GM23338 (cell line): ENCODE data around the gene RCOR3.

ENCODE experiments used
- CREB1 ChIP-seq: fragments of 250-450 bp; sonication (Bioruptor Pico); IDR thresholded peaks from 2 replicates; pipeline ENCODE4 v1.5.0; 2020; ENCODE audit warnings: low read depth, mild to moderate bottlenecking, moderate library complexity
- CTCF ChIP-seq, 2 experiments: fragments of 200-600 bp in 1 of 2; sonication (generic) in 1 of 2; conservative IDR thresholded peaks; 2 replicates each; pipeline versions ENCODE4 v1.5.1 to v1.6.1; 2016 to 2017; ENCODE audit warnings: antibody characterized with exemption in 2 of 2, low read depth in 2 of 2, mild to moderate bottlenecking in 2 of 2, moderate library complexity in 1 of 2
- EZH2 ChIP-seq: fragments of 200-600 bp; sonication (generic); IDR thresholded peaks from one replicate; pipeline ENCODE4 v1.8.0; 2017; ENCODE audit warnings: antibody characterized with exemption, mild to moderate bottlenecking, low read depth; ENCODE audit not compliant: unreplicated experiment
- EZH2phosphoT487 ChIP-seq: fragments of 200-600 bp; sonication (generic); IDR thresholded peaks from one replicate; pipeline ENCODE4 v1.8.1; 2018; ENCODE audit warnings: antibody characterized with exemption; ENCODE audit not compliant: unreplicated experiment
- JUNB ChIP-seq: IDR thresholded peaks from one replicate; pipeline ENCODE4 v1.6.1; 2016; ENCODE audit warnings: antibody characterized with exemption; ENCODE audit not compliant: unreplicated experiment
- NANOG ChIP-seq: IDR thresholded peaks from 2 replicates; pipeline ENCODE4 v1.6.1; 2016; ENCODE audit warnings: antibody characterized with exemption, borderline replicate concordance
- POLR2AphosphoS5 ChIP-seq: IDR thresholded peaks from 2 replicates; pipeline ENCODE4 v1.6.1; 2016; ENCODE audit warnings: antibody characterized with exemption, low read depth
- ZNF114 ChIP-seq: fragments of 250-450 bp; sonication (Bioruptor Pico); IDR thresholded peaks from 2 replicates; pipeline ENCODE4 v1.5.0; 2020; ENCODE audit warnings: mild to moderate bottlenecking, moderate library complexity
- ZNF331 ChIP-seq: fragments of 250-450 bp; sonication (Bioruptor Pico); IDR thresholded peaks from 2 replicates; pipeline ENCODE4 v1.5.0; 2020; ENCODE audit warnings: low read depth, mild to moderate bottlenecking, moderate library complexity
- TF ChIP-seq, protein P1 (sequence below): IDR thresholded peaks from 2 replicates; pipeline ENCODE4 v1.6.1; 2016; ENCODE audit warnings: antibody characterized with exemption
- TF ChIP-seq, protein P2 (sequence below): IDR thresholded peaks from one replicate; pipeline ENCODE4 v1.6.1; 2018; ENCODE audit warnings: antibody characterized with exemption; ENCODE audit not compliant: unreplicated experiment

DNA sequence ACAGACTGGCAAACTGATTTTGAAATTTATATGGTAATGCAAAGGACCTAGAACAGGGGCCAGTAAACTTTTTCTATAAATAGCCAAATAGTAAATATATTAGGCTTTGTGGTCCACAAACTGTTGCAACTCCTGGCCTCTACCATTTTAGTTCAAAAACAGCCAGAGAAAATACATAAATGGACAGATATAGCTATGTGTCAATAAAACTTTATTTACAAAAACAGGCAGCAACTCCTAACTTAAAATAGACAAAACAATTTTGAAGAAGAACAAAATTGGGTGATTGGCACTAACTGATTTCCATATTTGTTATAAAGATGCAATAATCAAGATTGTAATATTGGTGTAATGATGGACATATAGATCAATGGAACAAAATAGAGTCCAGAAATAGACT lies 60.7 kb downstream of the RCOR3 start:
- TF ChIP-seq CREB1 (CRISPR knock-in tag): no peak
- no peak for TF ChIP-seq CTCF (conservative IDR thresholded peaks at IDR 0.05; ENCODE audit: low read depth in 2 of 2)
- TF ChIP-seq, protein P1, sequence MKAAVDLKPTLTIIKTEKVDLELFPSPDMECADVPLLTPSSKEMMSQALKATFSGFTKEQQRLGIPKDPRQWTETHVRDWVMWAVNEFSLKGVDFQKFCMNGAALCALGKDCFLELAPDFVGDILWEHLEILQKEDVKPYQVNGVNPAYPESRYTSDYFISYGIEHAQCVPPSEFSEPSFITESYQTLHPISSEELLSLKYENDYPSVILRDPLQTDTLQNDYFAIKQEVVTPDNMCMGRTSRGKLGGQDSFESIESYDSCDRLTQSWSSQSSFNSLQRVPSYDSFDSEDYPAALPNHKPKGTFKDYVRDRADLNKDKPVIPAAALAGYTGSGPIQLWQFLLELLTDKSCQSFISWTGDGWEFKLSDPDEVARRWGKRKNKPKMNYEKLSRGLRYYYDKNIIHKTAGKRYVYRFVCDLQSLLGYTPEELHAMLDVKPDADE: no peak
- no peak for TF ChIP-seq NANOG
- TF ChIP-seq ZNF331 (CRISPR knock-in tag): no peak
- no peak for TF ChIP-seq EZH2phosphoT487
- no peak for TF ChIP-seq EZH2
- TF ChIP-seq, protein P2, sequence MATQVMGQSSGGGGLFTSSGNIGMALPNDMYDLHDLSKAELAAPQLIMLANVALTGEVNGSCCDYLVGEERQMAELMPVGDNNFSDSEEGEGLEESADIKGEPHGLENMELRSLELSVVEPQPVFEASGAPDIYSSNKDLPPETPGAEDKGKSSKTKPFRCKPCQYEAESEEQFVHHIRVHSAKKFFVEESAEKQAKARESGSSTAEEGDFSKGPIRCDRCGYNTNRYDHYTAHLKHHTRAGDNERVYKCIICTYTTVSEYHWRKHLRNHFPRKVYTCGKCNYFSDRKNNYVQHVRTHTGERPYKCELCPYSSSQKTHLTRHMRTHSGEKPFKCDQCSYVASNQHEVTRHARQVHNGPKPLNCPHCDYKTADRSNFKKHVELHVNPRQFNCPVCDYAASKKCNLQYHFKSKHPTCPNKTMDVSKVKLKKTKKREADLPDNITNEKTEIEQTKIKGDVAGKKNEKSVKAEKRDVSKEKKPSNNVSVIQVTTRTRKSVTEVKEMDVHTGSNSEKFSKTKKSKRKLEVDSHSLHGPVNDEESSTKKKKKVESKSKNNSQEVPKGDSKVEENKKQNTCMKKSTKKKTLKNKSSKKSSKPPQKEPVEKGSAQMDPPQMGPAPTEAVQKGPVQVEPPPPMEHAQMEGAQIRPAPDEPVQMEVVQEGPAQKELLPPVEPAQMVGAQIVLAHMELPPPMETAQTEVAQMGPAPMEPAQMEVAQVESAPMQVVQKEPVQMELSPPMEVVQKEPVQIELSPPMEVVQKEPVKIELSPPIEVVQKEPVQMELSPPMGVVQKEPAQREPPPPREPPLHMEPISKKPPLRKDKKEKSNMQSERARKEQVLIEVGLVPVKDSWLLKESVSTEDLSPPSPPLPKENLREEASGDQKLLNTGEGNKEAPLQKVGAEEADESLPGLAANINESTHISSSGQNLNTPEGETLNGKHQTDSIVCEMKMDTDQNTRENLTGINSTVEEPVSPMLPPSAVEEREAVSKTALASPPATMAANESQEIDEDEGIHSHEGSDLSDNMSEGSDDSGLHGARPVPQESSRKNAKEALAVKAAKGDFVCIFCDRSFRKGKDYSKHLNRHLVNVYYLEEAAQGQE: no peak
- TF ChIP-seq POLR2AphosphoS5: no peak
- no peak for TF ChIP-seq JUNB
- TF ChIP-seq ZNF114 (CRISPR knock-in tag): no peak
